ENCODE data around the gene GRK1. TPM values are rescaled to one million over a fixed set of nuclear protein-coding genes. Genes with fewer than 3 reads are reported as not detected.

GRK1 gene
- total and polyA plus RNA-seq, 2 experiments from 2014 or later, result not detected

DNA sequence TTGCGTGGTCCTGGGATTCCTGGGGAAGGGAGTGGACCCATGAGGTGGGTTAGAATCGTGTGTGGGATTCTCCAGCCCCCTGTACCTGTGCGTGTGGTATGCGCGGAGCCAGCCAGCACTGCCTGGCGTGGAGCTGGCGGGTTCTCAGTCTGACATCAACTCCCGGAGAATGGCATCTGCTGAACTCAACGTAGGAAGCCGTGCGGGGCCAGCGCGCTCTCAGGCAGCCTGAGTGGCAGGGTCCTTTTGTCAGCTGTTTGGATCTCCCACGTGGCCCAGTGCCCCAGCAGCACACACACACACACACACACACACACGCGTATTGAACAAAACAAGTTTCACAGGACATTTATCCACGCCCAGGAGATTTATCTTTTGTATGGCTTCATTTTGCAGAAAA, 37.2 kb upstream of the GRK1 start:
- ATAC-seq (no peak), DNase-seq (ENCODE audit: low spot score) (no peak)
- H3K4me1 ChIP-seq (ENCODE audit: insufficient read depth), result no peaks in the 10 kb centered on the region
- Mint-ChIP-seq H3K9me3 (peaks cover 11% of the 10 kb centered on the region), H3K27ac (peak overlapping the region; percentile 58; the same call in 1 of the 2 replicates), H3K36me3 (ENCODE audit: low read depth) (peaks cover 69% of the 10 kb centered on the region), H3K4me1 (peaks cover 7% of the 10 kb centered on the region), H3K27me3 (ENCODE audit: insufficient read depth, low read depth, poor library complexity) (peaks cover 26% of the 10 kb centered on the region), H3K4me3 (no peak overlapping the region)
- H3K9me2 ChIP-seq (ENCODE audit: insufficient read depth), result no peaks in the 10 kb centered on the region
- no peak for TF ChIP-seq EZH2 (IDR thresholded peaks at IDR 0.05; ENCODE audit: low read depth, unreplicated experiment)
- TF ChIP-seq, protein P1, sequence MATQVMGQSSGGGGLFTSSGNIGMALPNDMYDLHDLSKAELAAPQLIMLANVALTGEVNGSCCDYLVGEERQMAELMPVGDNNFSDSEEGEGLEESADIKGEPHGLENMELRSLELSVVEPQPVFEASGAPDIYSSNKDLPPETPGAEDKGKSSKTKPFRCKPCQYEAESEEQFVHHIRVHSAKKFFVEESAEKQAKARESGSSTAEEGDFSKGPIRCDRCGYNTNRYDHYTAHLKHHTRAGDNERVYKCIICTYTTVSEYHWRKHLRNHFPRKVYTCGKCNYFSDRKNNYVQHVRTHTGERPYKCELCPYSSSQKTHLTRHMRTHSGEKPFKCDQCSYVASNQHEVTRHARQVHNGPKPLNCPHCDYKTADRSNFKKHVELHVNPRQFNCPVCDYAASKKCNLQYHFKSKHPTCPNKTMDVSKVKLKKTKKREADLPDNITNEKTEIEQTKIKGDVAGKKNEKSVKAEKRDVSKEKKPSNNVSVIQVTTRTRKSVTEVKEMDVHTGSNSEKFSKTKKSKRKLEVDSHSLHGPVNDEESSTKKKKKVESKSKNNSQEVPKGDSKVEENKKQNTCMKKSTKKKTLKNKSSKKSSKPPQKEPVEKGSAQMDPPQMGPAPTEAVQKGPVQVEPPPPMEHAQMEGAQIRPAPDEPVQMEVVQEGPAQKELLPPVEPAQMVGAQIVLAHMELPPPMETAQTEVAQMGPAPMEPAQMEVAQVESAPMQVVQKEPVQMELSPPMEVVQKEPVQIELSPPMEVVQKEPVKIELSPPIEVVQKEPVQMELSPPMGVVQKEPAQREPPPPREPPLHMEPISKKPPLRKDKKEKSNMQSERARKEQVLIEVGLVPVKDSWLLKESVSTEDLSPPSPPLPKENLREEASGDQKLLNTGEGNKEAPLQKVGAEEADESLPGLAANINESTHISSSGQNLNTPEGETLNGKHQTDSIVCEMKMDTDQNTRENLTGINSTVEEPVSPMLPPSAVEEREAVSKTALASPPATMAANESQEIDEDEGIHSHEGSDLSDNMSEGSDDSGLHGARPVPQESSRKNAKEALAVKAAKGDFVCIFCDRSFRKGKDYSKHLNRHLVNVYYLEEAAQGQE (IDR thresholded peaks at IDR 0.05; ENCODE audit: unreplicated experiment), result no peak
- no peak for TF ChIP-seq ZNF114 (CRISPR knock-in tag; IDR thresholded peaks at IDR 0.05)
- no peak overlapping the region for H3K4me3 ChIP-seq
- no peak overlapping the region for H2AFZ ChIP-seq
- no peak overlapping the region for H3K4me2 ChIP-seq
- H3K79me2 ChIP-seq (replicated peaks; ENCODE audit: insufficient read depth), result peaks cover 26% of the 10 kb centered on the region
- no peaks in the 10 kb centered on the region for H3K27me3 ChIP-seq (ENCODE audit: insufficient read depth)
- H3K36me3 ChIP-seq (ENCODE audit: insufficient read depth), result 0 out of 2 replicates have a peak, but pooled peaks cover 4% of the 10 kb centered on the region
- peaks cover 3% of the 10 kb centered on the region; the same call in 1 of the 2 replicates for H3F3A ChIP-seq (replicated peaks; ENCODE audit: low read depth)
- H3K27ac ChIP-seq (ENCODE audit: low read depth), result no peak overlapping the region
- H4K20me1 ChIP-seq (replicated peaks; ENCODE audit: insufficient read depth), result no peaks in the 10 kb centered on the region; the same call in 1 of the 2 replicates

DNA sequence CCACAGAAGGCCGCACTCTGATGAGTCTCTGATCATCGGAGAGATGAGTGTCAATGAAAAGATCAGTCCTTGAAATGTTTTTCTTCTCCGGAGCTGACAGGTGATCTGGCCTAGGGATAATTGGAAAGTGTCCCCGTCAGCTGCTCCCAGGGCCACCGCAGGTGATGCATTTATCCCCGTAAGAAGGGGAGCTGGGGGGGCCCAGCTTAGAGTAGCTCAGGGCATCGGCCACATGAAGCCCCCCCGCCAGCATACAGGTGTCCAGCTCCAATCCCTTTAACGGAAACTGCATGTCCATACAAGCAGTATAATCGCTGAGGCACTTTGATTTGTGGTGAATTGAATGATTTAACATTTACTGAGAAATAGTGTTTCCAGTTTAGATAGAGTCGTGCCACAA, 36.7 kb upstream of the GRK1 start:
- H3K27me3 ChIP-seq (ENCODE audit: insufficient read depth), result no peaks in the 10 kb centered on the region
- H3K4me1 ChIP-seq (ENCODE audit: insufficient read depth), result no peaks in the 10 kb centered on the region
- Mint-ChIP-seq H3K4me3 (no peak overlapping the region), H3K4me1 (peaks cover 7% of the 10 kb centered on the region), H3K27me3 (ENCODE audit: insufficient read depth, low read depth, poor library complexity) (peaks cover 26% of the 10 kb centered on the region), H3K36me3 (ENCODE audit: low read depth) (peaks cover 68% of the 10 kb centered on the region), H3K27ac (peak overlapping the region; percentile 58; the same call in 1 of the 2 replicates), H3K9me3 (peaks cover 7% of the 10 kb centered on the region)
- no peak for DNase-seq (ENCODE audit: low spot score)
- no peak overlapping the region for H3K4me2 ChIP-seq
- H3K36me3 ChIP-seq (ENCODE audit: insufficient read depth), result 0 out of 2 replicates have a peak, but pooled peaks cover 4% of the 10 kb centered on the region
- H3K79me2 ChIP-seq (replicated peaks; ENCODE audit: insufficient read depth), result peaks cover 26% of the 10 kb centered on the region
- ATAC-seq, result no peak
- no peak overlapping the region for H3K4me3 ChIP-seq
- no peaks in the 10 kb centered on the region for H3K9me2 ChIP-seq (ENCODE audit: insufficient read depth)
- no peaks in the 10 kb centered on the region; the same call in 1 of the 2 replicates for H4K20me1 ChIP-seq (replicated peaks; ENCODE audit: insufficient read depth)
- no peak overlapping the region for H3K27ac ChIP-seq (ENCODE audit: low read depth)
- no peak overlapping the region for H2AFZ ChIP-seq
- H3F3A ChIP-seq (replicated peaks; ENCODE audit: low read depth), result no peaks in the 10 kb centered on the region
- TF ChIP-seq ZNF114 (CRISPR knock-in tag; IDR thresholded peaks at IDR 0.05), result no peak
- TF ChIP-seq, protein P2, sequence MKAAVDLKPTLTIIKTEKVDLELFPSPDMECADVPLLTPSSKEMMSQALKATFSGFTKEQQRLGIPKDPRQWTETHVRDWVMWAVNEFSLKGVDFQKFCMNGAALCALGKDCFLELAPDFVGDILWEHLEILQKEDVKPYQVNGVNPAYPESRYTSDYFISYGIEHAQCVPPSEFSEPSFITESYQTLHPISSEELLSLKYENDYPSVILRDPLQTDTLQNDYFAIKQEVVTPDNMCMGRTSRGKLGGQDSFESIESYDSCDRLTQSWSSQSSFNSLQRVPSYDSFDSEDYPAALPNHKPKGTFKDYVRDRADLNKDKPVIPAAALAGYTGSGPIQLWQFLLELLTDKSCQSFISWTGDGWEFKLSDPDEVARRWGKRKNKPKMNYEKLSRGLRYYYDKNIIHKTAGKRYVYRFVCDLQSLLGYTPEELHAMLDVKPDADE (IDR thresholded peaks at IDR 0.05), result no peak
- no peak for TF ChIP-seq POLR2AphosphoS5 (IDR thresholded peaks at IDR 0.05; ENCODE audit: low read depth)
- no peak for TF ChIP-seq ZNF331 (CRISPR knock-in tag; IDR thresholded peaks at IDR 0.05; ENCODE audit: low read depth)
- TF ChIP-seq, protein P3, sequence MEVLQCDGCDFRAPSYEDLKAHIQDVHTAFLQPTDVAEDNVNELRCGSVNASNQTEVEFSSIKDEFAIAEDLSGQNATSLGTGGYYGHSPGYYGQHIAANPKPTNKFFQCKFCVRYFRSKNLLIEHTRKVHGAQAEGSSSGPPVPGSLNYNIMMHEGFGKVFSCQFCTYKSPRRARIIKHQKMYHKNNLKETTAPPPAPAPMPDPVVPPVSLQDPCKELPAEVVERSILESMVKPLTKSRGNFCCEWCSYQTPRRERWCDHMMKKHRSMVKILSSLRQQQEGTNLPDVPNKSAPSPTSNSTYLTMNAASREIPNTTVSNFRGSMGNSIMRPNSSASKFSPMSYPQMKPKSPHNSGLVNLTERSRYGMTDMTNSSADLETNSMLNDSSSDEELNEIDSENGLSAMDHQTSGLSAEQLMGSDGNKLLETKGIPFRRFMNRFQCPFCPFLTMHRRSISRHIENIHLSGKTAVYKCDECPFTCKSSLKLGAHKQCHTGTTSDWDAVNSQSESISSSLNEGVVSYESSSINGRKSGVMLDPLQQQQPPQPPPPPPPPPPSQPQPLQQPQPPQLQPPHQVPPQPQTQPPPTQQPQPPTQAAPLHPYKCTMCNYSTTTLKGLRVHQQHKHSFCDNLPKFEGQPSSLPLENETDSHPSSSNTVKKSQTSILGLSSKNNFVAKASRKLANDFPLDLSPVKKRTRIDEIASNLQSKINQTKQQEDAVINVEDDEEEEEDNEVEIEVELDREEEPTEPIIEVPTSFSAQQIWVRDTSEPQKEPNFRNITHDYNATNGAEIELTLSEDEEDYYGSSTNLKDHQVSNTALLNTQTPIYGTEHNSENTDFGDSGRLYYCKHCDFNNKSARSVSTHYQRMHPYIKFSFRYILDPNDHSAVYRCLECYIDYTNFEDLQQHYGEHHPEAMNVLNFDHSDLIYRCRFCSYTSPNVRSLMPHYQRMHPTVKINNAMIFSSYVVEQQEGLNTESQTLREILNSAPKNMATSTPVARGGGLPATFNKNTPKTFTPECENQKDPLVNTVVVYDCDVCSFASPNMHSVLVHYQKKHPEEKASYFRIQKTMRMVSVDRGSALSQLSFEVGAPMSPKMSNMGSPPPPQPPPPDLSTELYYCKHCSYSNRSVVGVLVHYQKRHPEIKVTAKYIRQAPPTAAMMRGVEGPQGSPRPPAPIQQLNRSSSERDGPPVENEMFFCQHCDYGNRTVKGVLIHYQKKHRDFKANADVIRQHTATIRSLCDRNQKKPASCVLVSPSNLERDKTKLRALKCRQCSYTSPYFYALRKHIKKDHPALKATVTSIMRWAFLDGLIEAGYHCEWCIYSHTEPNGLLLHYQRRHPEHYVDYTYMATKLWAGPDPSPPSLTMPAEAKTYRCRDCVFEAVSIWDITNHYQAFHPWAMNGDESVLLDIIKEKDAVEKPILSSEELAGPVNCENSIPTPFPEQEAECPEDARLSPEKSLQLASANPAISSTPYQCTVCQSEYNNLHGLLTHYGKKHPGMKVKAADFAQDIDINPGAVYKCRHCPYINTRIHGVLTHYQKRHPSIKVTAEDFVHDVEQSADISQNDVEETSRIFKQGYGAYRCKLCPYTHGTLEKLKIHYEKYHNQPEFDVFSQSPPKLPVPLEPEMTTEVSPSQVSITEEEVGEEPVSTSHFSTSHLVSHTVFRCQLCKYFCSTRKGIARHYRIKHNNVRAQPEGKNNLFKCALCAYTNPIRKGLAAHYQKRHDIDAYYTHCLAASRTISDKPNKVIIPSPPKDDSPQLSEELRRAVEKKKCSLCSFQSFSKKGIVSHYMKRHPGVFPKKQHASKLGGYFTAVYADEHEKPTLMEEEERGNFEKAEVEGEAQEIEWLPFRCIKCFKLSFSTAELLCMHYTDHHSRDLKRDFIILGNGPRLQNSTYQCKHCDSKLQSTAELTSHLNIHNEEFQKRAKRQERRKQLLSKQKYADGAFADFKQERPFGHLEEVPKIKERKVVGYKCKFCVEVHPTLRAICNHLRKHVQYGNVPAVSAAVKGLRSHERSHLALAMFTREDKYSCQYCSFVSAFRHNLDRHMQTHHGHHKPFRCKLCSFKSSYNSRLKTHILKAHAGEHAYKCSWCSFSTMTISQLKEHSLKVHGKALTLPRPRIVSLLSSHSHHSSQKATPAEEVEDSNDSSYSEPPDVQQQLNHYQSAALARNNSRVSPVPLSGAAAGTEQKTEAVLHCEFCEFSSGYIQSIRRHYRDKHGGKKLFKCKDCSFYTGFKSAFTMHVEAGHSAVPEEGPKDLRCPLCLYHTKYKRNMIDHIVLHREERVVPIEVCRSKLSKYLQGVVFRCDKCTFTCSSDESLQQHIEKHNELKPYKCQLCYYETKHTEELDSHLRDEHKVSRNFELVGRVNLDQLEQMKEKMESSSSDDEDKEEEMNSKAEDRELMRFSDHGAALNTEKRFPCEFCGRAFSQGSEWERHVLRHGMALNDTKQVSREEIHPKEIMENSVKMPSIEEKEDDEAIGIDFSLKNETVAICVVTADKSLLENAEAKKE (CRISPR knock-in tag; IDR thresholded peaks at IDR 0.05), result no peak
- no peak for TF ChIP-seq JUNB (IDR thresholded peaks at IDR 0.05; ENCODE audit: unreplicated experiment)

All from GM23338 (cell line).